ENCODE data around the gene KIR2DL4.
"Not testable (repeated sequence)": the region's sequence is repeated elsewhere in the genome, so short reads cannot be mapped to it uniquely, and the experiment has no call there.

The KIR2DL4 gene

GRCh38 chr19:54804571-54804970, 1.2 kb downstream of the KIR2DL4 start:
- Histone ChIP-seq H3K9me3 (ENCODE audit: control insufficient read depth, insufficient read depth, low read depth, low read length) (peaks cover 63% of the 10 kb centered on the region; the same call in 1 of the 2 replicates), H3K4me3 (ENCODE audit: low read depth, low read length) (no peak overlapping the region), H3K36me3 (ENCODE audit: control insufficient read depth, insufficient read depth, low read length) (no peaks in the 10 kb centered on the region), H3K27me3 (ENCODE audit: control insufficient read depth, insufficient read depth, low read length) (peaks cover 20% of the 10 kb centered on the region; the same call in 1 of the 2 replicates), H3K27ac (ENCODE audit: low read depth, low read length) (no peak overlapping the region), H3K4me1 (ENCODE audit: control insufficient read depth, insufficient read depth, low read length) (no peaks in the 10 kb centered on the region), H3K9ac (ENCODE audit: low read length) (no peak overlapping the region)

DNA sequence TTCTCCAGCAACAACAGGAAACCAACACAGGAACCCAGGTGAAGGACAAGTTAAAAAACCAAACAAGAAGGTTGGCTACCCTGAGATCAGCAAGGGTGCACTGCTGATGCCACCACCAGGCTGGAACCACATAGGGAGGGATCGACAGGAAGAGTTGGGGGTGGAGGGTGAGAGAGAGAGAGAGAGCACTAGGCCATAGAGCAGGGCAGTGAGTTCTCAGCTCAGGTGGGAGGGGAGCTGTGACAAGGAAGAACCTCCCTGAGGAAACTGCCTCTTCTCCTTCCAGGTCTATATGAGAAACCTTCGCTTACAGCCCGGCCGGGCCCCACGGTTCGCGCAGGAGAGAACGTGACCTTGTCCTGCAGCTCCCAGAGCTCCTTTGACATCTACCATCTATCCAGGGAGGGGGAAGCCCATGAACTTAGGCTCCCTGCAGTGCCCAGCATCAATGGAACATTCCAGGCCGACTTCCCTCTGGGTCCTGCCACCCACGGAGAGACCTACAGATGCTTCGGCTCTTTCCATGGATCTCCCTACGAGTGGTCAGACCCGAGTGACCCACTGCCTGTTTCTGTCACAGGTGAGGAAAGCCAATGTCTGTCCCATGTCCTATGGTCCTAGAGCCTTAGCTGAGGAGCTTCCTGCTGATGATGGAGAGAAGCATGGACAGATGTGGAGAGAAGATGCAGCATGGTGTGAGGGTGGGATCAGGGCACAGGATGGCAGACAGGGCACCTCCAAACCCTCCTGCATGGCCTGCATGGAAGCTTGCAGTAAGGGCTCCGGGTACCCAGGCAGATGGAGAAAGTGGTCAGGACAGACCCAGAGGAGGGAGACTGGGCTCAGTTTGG, 2.5 kb downstream of the KIR2DL4 start:
- H3K4me1 ChIP-seq (ENCODE audit: control insufficient read depth, insufficient read depth, low read length): no peaks in the 10 kb centered on the region
- no peak overlapping the region for H3K9ac ChIP-seq (ENCODE audit: low read length)
- peaks cover 67% of the 10 kb centered on the region; the same call in 1 of the 2 replicates for H3K9me3 ChIP-seq (ENCODE audit: control insufficient read depth, insufficient read depth, low read depth, low read length)
- H3K4me3 ChIP-seq (ENCODE audit: low read depth, low read length): no peak overlapping the region
- no peaks in the 10 kb centered on the region for H3K36me3 ChIP-seq (ENCODE audit: control insufficient read depth, insufficient read depth, low read length)
- H3K27me3 ChIP-seq (ENCODE audit: control insufficient read depth, insufficient read depth, low read length): peaks cover 20% of the 10 kb centered on the region; the same call in 1 of the 2 replicates
- no peak overlapping the region for H3K27ac ChIP-seq (ENCODE audit: low read depth, low read length)

DNA sequence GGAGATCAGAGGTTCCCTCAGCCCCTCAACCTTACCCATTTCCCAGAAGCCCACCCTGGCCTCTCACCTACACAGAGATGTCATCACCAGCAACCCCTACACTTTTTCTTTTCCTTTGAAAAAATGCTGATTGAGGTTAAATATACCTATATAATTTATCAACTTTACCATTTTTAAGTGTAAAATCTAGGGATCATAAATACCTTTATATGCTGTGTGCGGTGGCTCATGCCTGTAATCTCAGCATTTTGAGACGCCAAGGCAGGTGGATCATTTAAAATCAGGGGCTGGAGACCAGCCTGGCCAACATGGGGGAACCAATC, 3.1 kb downstream of the KIR2DL4 start:
- Histone ChIP-seq H3K4me3 (ENCODE audit: low read depth, low read length) (no peak overlapping the region), H3K9me3 (ENCODE audit: control insufficient read depth, insufficient read depth, low read depth, low read length) (peaks cover 64% of the 10 kb centered on the region; the same call in 1 of the 2 replicates), H3K9ac (ENCODE audit: low read length) (no peak overlapping the region), H3K36me3 (ENCODE audit: control insufficient read depth, insufficient read depth, low read length) (no peaks in the 10 kb centered on the region), H3K27ac (ENCODE audit: low read depth, low read length) (no peak overlapping the region), H3K4me1 (ENCODE audit: control insufficient read depth, insufficient read depth, low read length) (no peaks in the 10 kb centered on the region), H3K27me3 (ENCODE audit: control insufficient read depth, insufficient read depth, low read length) (peaks cover 20% of the 10 kb centered on the region; the same call in 1 of the 2 replicates)

DNA sequence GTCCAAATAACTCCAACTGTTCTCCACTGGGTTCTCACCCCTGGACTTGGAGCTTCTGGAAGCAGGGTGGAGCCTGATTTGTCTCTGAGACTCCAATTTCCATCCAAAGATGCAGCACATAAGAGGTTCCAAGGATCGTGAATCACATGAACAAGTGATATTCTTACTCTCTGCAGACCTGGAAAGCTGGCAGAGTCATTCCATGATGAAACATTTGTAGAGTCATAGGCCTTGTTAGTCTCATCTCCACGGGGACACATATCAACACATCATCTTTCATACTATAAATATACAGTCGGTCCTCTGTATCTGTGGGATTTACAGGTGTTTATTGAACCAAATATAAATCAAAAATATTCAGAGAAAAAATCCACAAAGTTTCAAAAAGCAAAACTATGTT, 11.2 kb downstream of the KIR2DL4 start:
- H3K9me3 ChIP-seq (ENCODE audit: control insufficient read depth, insufficient read depth, low read depth, low read length): peaks cover 68% of the 10 kb centered on the region; the same call in 1 of the 2 replicates
- not testable (repeated sequence) for H3K27ac ChIP-seq (ENCODE audit: low read depth, low read length)

GRCh38 chr19:54816251-54816650, 12.8 kb downstream of the KIR2DL4 start, which contains the start of gene KIR3DL1:
TSS of gene KIR3DL1 (plus strand) at chr19:54816468.
- peaks cover 15% of the 10 kb centered on the region; the same call in 1 of the 2 replicates for H3K27me3 ChIP-seq (ENCODE audit: control insufficient read depth, insufficient read depth, low read length)
- H3K4me1 ChIP-seq (ENCODE audit: control insufficient read depth, insufficient read depth, low read length); H3K4me3 ChIP-seq (ENCODE audit: low read depth, low read length); H3K27ac ChIP-seq (ENCODE audit: low read depth, low read length); H3K36me3 ChIP-seq (ENCODE audit: control insufficient read depth, insufficient read depth, low read length); H3K9ac ChIP-seq (ENCODE audit: low read length): not testable (repeated sequence)
- peaks cover 64% of the 10 kb centered on the region; the same call in 1 of the 2 replicates for H3K9me3 ChIP-seq (ENCODE audit: control insufficient read depth, insufficient read depth, low read depth, low read length)

More for the DNA sequence above, 11.2 kb downstream of the KIR2DL4 start:
- H3K4me3 ChIP-seq (ENCODE audit: low read depth, low read length); H3K9ac ChIP-seq (ENCODE audit: low read length); H3K36me3 ChIP-seq (ENCODE audit: control insufficient read depth, insufficient read depth, low read length); H3K4me1 ChIP-seq (ENCODE audit: control insufficient read depth, insufficient read depth, low read length): not testable (repeated sequence)
- peaks cover 11% of the 10 kb centered on the region; the same call in 1 of the 2 replicates for H3K27me3 ChIP-seq (ENCODE audit: control insufficient read depth, insufficient read depth, low read length)

DNA sequence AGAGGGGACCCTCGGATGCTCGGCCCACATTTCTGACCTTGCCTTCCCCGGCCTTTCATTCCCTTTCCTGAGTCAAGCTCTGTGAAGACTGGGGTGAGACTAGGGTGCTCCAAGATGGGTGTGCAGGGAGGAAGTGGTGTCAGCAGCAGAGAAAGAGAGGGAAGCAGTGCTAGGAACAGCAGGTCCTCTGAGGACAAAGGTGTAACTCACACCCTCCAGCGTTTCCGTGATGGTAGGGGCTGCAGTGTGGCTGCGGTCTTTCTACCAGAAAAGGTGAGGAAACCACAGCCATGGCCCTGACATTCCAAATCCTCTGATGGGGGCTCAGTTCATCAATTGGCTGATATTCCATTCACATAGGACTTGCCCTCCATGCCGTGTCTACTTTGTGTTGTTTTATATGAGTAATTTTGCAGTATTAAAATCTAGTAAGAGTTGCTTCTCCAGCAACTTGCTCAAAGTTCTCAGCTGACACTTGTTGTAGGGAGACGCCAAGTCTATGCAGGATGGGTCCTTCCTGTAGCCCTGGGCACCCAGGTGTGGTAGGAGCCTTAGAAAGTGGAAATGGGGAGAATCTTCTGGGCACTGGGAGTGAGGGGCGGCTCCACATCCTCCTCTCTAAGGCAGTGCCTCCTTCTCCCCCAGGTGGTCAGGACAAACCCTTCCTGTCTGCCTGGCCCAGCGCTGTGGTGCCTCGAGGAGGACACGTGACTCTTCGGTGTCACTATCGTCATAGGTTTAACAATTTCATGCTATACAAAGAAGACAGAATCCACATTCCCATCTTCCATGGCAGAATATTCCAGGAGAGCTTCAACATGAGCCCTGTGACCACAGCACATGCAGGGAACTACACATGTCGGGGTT, 14.5 kb downstream of the KIR2DL4 start:
- H3K36me3 ChIP-seq (ENCODE audit: control insufficient read depth, insufficient read depth, low read length): no peaks in the 10 kb centered on the region
- no peaks in the 10 kb centered on the region for H3K4me1 ChIP-seq (ENCODE audit: control insufficient read depth, insufficient read depth, low read length)
- H3K27me3 ChIP-seq (ENCODE audit: control insufficient read depth, insufficient read depth, low read length): peaks cover 10% of the 10 kb centered on the region; the same call in 1 of the 2 replicates
- H3K9ac ChIP-seq (ENCODE audit: low read length): no peak overlapping the region
- H3K27ac ChIP-seq (ENCODE audit: low read depth, low read length): no peak overlapping the region
- H3K4me3 ChIP-seq (ENCODE audit: low read depth, low read length): no peak overlapping the region
- H3K9me3 ChIP-seq (ENCODE audit: control insufficient read depth, insufficient read depth, low read depth, low read length): peaks cover 56% of the 10 kb centered on the region; the same call in 1 of the 2 replicates

GRCh38 chr19:54824416-54824815, 21.0 kb downstream of the KIR2DL4 start:
- H3K9ac ChIP-seq (ENCODE audit: low read length); H3K27ac ChIP-seq (ENCODE audit: low read depth, low read length); H3K36me3 ChIP-seq (ENCODE audit: control insufficient read depth, insufficient read depth, low read length); H3K4me3 ChIP-seq (ENCODE audit: low read depth, low read length); H3K27me3 ChIP-seq (ENCODE audit: control insufficient read depth, insufficient read depth, low read length); H3K4me1 ChIP-seq (ENCODE audit: control insufficient read depth, insufficient read depth, low read length): not testable (repeated sequence)
- H3K9me3 ChIP-seq (ENCODE audit: control insufficient read depth, insufficient read depth, low read depth, low read length): peaks cover 17% of the 10 kb centered on the region; the same call in 1 of the 2 replicates

GRCh38 chr19:54825326-54825725, 21.9 kb downstream of the KIR2DL4 start:
- not testable (repeated sequence) for H3K9ac ChIP-seq (ENCODE audit: low read length)

GRCh38 chr19:54828064-54828463, 24.7 kb downstream of the KIR2DL4 start:
- not testable (repeated sequence) for H3K4me3 ChIP-seq (ENCODE audit: low read depth, low read length); H3K36me3 ChIP-seq (ENCODE audit: control insufficient read depth, insufficient read depth, low read length); H3K27ac ChIP-seq (ENCODE audit: low read depth, low read length); H3K4me1 ChIP-seq (ENCODE audit: control insufficient read depth, insufficient read depth, low read length); H3K27me3 ChIP-seq (ENCODE audit: control insufficient read depth, insufficient read depth, low read length); H3K9ac ChIP-seq (ENCODE audit: low read length)
- peaks cover 14% of the 10 kb centered on the region; the same call in 1 of the 2 replicates for H3K9me3 ChIP-seq (ENCODE audit: control insufficient read depth, insufficient read depth, low read depth, low read length)

More at GRCh38 chr19:54825326-54825725, 21.9 kb downstream of the KIR2DL4 start:
- peaks cover 16% of the 10 kb centered on the region; the same call in 1 of the 2 replicates for H3K9me3 ChIP-seq (ENCODE audit: control insufficient read depth, insufficient read depth, low read depth, low read length)
- H3K27ac ChIP-seq (ENCODE audit: low read depth, low read length); H3K4me3 ChIP-seq (ENCODE audit: low read depth, low read length); H3K4me1 ChIP-seq (ENCODE audit: control insufficient read depth, insufficient read depth, low read length); H3K27me3 ChIP-seq (ENCODE audit: control insufficient read depth, insufficient read depth, low read length); H3K36me3 ChIP-seq (ENCODE audit: control insufficient read depth, insufficient read depth, low read length): not testable (repeated sequence)

DNA sequence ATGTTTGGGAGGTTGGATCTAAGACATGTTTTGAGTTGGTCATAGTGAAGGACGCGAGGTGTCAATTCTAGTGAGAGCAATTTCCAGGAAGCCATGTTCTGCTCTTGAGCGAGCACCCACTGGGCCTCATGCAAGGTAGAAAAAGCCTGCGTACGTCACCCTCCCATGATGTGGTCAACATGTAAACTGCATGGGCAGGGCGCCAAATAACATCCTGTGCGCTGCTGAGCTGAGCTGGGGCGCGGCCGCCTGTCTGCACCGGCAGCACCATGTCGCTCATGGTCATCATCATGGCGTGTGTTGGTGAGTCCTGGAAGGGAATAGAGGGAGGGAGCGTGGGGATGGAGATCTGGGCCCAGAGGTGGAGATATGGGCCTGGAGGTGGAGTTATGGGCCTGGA, 29.1 kb downstream of the KIR2DL4 start, which contains the start of gene KIR2DS4:
KIR2DS4 (plus strand) TSS at position 181 of the 400 bp plus-strand sequence.
- not testable (repeated sequence) for H3K27me3 ChIP-seq (ENCODE audit: control insufficient read depth, insufficient read depth, low read length); H3K27ac ChIP-seq (ENCODE audit: low read depth, low read length); H3K4me3 ChIP-seq (ENCODE audit: low read depth, low read length); H3K9ac ChIP-seq (ENCODE audit: low read length); H3K36me3 ChIP-seq (ENCODE audit: control insufficient read depth, insufficient read depth, low read length); H3K4me1 ChIP-seq (ENCODE audit: control insufficient read depth, insufficient read depth, low read length)
- peaks cover 18% of the 10 kb centered on the region; the same call in 1 of the 2 replicates for H3K9me3 ChIP-seq (ENCODE audit: control insufficient read depth, insufficient read depth, low read depth, low read length)

All from HUES6 (cell line).